Inflammatory macrophage treated with lipopolysaccharide for 1 hour (primary cell): ENCODE data around the gene WDR77.

ENCODE experiments used
- DNase-seq, 2 donors: peaks; one replicate each; pipeline ENCODE4 v3.0.0-alpha.2; 2020 to 2022

WDR77 gene

GRCh38 chr1:111424281-111424680 lies 24.8 kb downstream of the WDR77 start:
- DNase-seq = no peak

GRCh38 chr1:111422546-111423391 lies 26.3 kb downstream of the WDR77 start:
- no peak for DNase-seq

- DNase-seq = no peak
These were observed 28.7 kb downstream of the WDR77 start for GRCh38 chr1:111420377-111420776.

GRCh38 chr1:111419037-111419436 lies 30.0 kb downstream of the WDR77 start:
- DNase-seq = no peak

GRCh38 chr1:111417755-111418154 lies 31.3 kb downstream of the WDR77 start:
- DNase-seq = no peak

GRCh38 chr1:111415461-111415860 lies 33.6 kb downstream of the WDR77 start:
- no peak for DNase-seq

- no peak for DNase-seq
These were observed 34.3 kb downstream of the WDR77 start for GRCh38 chr1:111414756-111415155.

- no peak for DNase-seq
These were observed 36.2 kb downstream of the WDR77 start for GRCh38 chr1:111412839-111413238.

GRCh38 chr1:111407301-111407700 lies 41.8 kb downstream of the WDR77 start:
- no peak for DNase-seq

- no peak for DNase-seq
These were observed 42.7 kb downstream of the WDR77 start for GRCh38 chr1:111406321-111406768.

GRCh38 chr1:111404588-111404987 lies 44.5 kb downstream of the WDR77 start:
- no peak for DNase-seq

GRCh38 chr1:111402083-111402482 lies 47.0 kb downstream of the WDR77 start:
- no peak for DNase-seq

- peak; percentile 22 to 84 for DNase-seq
These were observed 49.1 kb downstream of the WDR77 start for GRCh38 chr1:111399792-111400610.

- DNase-seq = no peak
These were observed 56.6 kb downstream of the WDR77 start for GRCh38 chr1:111392460-111392945.

GRCh38 chr1:111392042-111392441 lies 57.0 kb downstream of the WDR77 start:
- DNase-seq = no peak
